Activated B cell treated with CpG ODN at 0.5 μM for 24 hours (primary cell): ENCODE measurements around the gene PTPRD. TPM values are rescaled to one million over a fixed set of nuclear protein-coding genes. Genes with fewer than 3 reads are reported as not detected.

ENCODE experiments used
- ATAC-seq: fragments of 200-7000 bp; cut with Tn5 transposase; one replicate; pipeline ENCODE4 v1.10.0; 2021; ENCODE audit warnings: low read depth, mild to moderate bottlenecking, moderate library complexity
- CTCF ChIA-PET: fragments of 350-600 bp; sonication (Branson Sonifier 250); formaldehyde crosslinking; loops from one replicate; lab custom pipeline; 2021; ENCODE audit warnings: antibody characterized with exemption; lab: Charles Lee
- POLR2A ChIA-PET: fragments of 350-600 bp; sonication (Branson Sonifier 250); formaldehyde crosslinking; loops from one replicate; lab custom pipeline; 2021; ENCODE audit warnings: antibody characterized with exemption; lab: Charles Lee
- DNase-seq: peaks from one replicate; pipeline ENCODE4 v3.0.0; 2022
- H3K27ac Mint-ChIP-seq: one replicate; pipeline ENCODE4 v1.8.0; 2020; ENCODE audit warnings: mixed read lengths
- H3K27me3 Mint-ChIP-seq: one replicate; pipeline ENCODE4 v1.8.0; 2021; ENCODE audit warnings: mixed read lengths
- H3K36me3 Mint-ChIP-seq: one replicate; pipeline ENCODE4 v1.8.0; 2021; ENCODE audit warnings: low read depth, mixed read lengths
- H3K4me1 Mint-ChIP-seq: one replicate; pipeline ENCODE4 v1.8.0; 2021; ENCODE audit warnings: mixed read lengths
- H3K4me3 Mint-ChIP-seq: one replicate; pipeline ENCODE4 v1.8.0; 2020; ENCODE audit warnings: mild to moderate bottlenecking, mixed read lengths
- H3K9me3 Mint-ChIP-seq: one replicate; pipeline ENCODE4 v1.8.0; 2020; ENCODE audit warnings: mixed read lengths
- intact Hi-C: fragments of 100-400 bp; cut with micrococcal nuclease; formaldehyde crosslinking; loops from one replicate; pipeline ENCODE4 v1.15.1; 2024
- total RNA-seq: library from RNA; stranded (reverse); gene quantifications from 2 replicates; pipeline ENCODE4 v1.2.3, GENCODE V29; 2022
- TF ChIP-seq, protein P1 (sequence below): fragments of 200-600 bp; IDR thresholded peaks from one replicate; pipeline ENCODE4 v1.8.0; 2022; ENCODE audit warnings: antibody characterized with exemption, mild to moderate bottlenecking

PTPRD gene
- total RNA-seq, 1 donor from 2014 or later: 0.04 TPM

DNA sequence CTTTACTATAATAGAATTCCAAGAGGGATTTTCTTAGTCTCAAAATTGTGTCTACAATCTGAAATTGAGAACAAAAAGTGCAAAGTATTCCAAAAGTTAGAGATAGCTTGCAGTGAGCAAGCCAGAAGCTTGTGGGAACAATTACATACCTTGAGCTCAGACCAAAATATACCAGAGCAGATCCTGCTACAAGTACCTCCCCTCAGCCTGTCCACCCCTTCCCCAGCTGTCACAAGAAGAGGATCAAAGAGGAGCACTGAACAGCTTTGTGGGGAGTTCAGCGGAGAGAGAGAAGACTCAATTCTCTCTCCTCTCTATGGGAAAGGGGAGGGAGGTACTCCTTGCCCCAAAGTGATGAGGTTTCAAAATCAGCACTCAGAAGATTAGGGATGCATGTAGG lies 1944.1 kb downstream of the PTPRD start:
- Mint-ChIP-seq H3K27ac (no peak overlapping the region), H3K4me1 (no peaks in the 10 kb centered on the region), H3K4me3 (no peak overlapping the region), H3K36me3 (no peaks in the 10 kb centered on the region), H3K27me3 (no peaks in the 10 kb centered on the region), H3K9me3 (no peaks in the 10 kb centered on the region)
- TF ChIP-seq, protein P1, sequence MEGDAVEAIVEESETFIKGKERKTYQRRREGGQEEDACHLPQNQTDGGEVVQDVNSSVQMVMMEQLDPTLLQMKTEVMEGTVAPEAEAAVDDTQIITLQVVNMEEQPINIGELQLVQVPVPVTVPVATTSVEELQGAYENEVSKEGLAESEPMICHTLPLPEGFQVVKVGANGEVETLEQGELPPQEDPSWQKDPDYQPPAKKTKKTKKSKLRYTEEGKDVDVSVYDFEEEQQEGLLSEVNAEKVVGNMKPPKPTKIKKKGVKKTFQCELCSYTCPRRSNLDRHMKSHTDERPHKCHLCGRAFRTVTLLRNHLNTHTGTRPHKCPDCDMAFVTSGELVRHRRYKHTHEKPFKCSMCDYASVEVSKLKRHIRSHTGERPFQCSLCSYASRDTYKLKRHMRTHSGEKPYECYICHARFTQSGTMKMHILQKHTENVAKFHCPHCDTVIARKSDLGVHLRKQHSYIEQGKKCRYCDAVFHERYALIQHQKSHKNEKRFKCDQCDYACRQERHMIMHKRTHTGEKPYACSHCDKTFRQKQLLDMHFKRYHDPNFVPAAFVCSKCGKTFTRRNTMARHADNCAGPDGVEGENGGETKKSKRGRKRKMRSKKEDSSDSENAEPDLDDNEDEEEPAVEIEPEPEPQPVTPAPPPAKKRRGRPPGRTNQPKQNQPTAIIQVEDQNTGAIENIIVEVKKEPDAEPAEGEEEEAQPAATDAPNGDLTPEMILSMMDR: no peak
- POLR2A ChIA-PET: no interaction called here
- ATAC-seq (no peak), DNase-seq (no peak)
- CTCF ChIA-PET: no interaction called here
- intact Hi-C loops: no loop called here

DNA sequence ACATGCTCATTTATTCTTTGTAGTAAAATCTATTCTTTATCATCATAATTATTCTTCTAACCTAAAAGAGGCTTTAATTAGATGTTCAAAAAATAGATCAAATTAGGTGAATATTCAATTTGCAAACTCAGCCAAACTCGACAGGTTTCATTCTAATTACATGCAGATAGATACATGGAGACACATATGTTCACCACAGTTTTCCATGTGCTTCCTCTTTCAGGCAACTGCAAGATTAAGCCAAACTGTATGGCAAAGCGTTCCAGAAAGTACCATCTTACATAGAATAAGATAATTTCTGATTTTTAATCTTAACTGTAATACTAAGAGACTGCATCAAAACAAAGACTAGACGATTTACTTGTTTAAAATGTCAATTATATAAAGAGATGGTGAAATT lies 1944.6 kb downstream of the PTPRD start:
- ChIA-PET CTCF (no interaction called here), POLR2A (no interaction called here)
- Mint-ChIP-seq H3K27ac (no peak overlapping the region), H3K27me3 (no peaks in the 10 kb centered on the region), H3K36me3 (no peaks in the 10 kb centered on the region), H3K9me3 (no peaks in the 10 kb centered on the region), H3K4me1 (no peaks in the 10 kb centered on the region), H3K4me3 (no peak overlapping the region)
- ATAC-seq: no peak
- no peak for DNase-seq
- TF ChIP-seq, protein P1: no peak
- intact Hi-C loops: no loop called here

DNA sequence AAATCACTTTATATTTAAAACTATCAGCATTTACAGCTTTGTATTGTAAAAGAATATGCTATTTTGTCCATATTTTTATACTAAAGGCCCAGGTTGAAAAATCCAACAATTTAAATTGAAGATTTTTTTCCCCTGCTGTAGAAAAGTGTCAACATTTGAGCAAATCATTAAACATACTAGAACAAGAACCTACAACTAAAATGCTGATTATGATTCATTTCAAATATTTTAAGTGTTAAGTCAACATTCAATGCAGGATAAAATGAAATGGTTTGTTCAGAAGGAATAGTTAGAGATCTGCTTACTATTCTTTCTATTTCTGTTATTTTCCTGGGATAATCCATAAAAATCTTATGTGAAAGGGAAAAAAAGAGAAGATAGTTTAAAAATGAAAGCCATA lies 1946.7 kb downstream of the PTPRD start:
- no peak for DNase-seq
- TF ChIP-seq, protein P1: no peak

DNA sequence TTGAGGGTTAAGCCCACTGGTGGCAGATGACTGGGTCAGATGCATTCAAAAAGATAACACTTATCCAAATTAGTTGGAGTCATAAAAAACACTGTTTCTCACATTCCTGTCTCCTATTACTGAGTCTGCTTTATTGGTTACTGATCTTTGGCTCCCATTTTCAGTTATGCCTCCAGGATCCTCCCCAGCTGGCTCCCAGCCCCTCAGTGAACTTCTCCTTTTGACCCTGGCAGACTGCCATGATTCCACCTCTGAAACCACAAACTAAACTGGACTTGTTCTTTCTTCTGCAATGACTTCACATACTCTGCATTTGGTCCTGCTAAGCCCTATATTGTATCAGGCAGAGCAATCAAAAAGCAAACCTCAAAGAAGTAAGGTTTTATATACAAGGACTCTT lies 1952.4 kb downstream of the PTPRD start:
- H3K4me3 Mint-ChIP-seq: no peak overlapping the region
- ATAC-seq: no peak
- H3K27ac Mint-ChIP-seq: no peak overlapping the region
- H3K27me3 Mint-ChIP-seq: no peaks in the 10 kb centered on the region
- H3K4me1 Mint-ChIP-seq: no peaks in the 10 kb centered on the region
- ChIA-PET CTCF (no interaction called here), POLR2A (no interaction called here)
- DNase-seq: no peak
- TF ChIP-seq, protein P1: no peak
- no peaks in the 10 kb centered on the region for H3K9me3 Mint-ChIP-seq
- intact Hi-C loops: no loop called here
- no peaks in the 10 kb centered on the region for H3K36me3 Mint-ChIP-seq

More for the DNA sequence above, 1946.7 kb downstream of the PTPRD start:
- ChIA-PET CTCF (no interaction called here), POLR2A (no interaction called here)
- Mint-ChIP-seq H3K4me3 (no peak overlapping the region), H3K9me3 (no peaks in the 10 kb centered on the region), H3K27me3 (no peaks in the 10 kb centered on the region), H3K36me3 (no peaks in the 10 kb centered on the region), H3K4me1 (no peaks in the 10 kb centered on the region), H3K27ac (no peak overlapping the region)
- no peak for ATAC-seq
- intact Hi-C loops: no loop called here

DNA sequence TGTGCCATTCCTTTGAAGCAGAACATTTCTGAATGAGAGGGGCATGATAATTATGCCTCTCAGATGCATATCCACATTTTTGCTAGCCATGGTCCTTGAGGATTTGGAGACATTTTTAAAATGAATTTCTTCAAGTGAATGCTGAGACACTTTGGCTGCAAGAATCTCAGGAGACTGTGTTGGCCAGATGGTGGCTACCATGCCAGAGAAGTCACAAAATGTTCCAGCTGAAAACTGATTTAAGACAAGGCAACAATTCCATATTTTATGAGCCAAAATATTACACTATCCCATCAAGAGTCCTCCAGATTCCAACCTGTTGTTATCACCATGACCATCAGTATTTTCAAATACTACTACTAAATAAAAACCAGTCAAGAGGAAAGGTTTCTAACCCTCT lies 1953.7 kb downstream of the PTPRD start:
- ChIA-PET POLR2A (no interaction called here), CTCF (no interaction called here)
- Mint-ChIP-seq H3K9me3 (no peaks in the 10 kb centered on the region), H3K4me1 (no peaks in the 10 kb centered on the region), H3K27me3 (no peaks in the 10 kb centered on the region), H3K27ac (no peak overlapping the region), H3K36me3 (no peaks in the 10 kb centered on the region), H3K4me3 (no peak overlapping the region)
- TF ChIP-seq, protein P1: no peak
- ATAC-seq: no peak
- intact Hi-C loops: no loop called here
- DNase-seq: no peak
